Adrenal gland (tissue), 12 donors: Measurements from ENCODE around the gene TRIM8. TPM values are rescaled to one million over a fixed set of nuclear protein-coding genes. Genes with fewer than 3 reads are reported as not detected.
A peak's percentile ranks its signal among the peaks of the same experiment; 100 is the strongest.

Experiments used
- DNase-seq, 7 donors: peaks; one replicate each; pipeline ENCODE4 v3.0.0-alpha.2; 2019 to 2020
- H3K27ac ChIP-seq, 5 donors: fragments of 200-600 bp; sonication (generic) in 4 of 5; 1 replicate in 3 of 5; 2 replicates in 2 of 5; pipeline versions ENCODE4 v1.5.1 to v1.8.0; 2016 to 2020; ENCODE audit warnings: mild to moderate bottlenecking in 1 of 5
- H3K27me3 ChIP-seq: fragments of 200-600 bp; 2 replicates; pipeline ENCODE4 v1.8.0; 2021
- H3K36me3 ChIP-seq, 2 donors: fragments of 200-600 bp; replicated peaks in 1 of 2; 1 replicate in 1 of 2; 2 replicates in 1 of 2; pipeline versions ENCODE4 v1.5.1 to v1.8.0; 2018 to 2022
- H3K4me1 ChIP-seq, 2 donors: fragments of 200-600 bp; replicated peaks in 1 of 2; 1 replicate in 1 of 2; 2 replicates in 1 of 2; pipeline versions ENCODE4 v1.5.1 to v1.8.0; 2018 to 2021
- H3K4me3 ChIP-seq, 4 donors: fragments of 200-600 bp; sonication (generic) in 3 of 4; one replicate each; pipeline ENCODE4 v1.5.1; 2016 to 2018
- H3K9me3 ChIP-seq, 3 donors: fragments of 200-600 bp; sonication (generic) in 1 of 3; replicated peaks in 1 of 3; 1 replicate in 2 of 3; 2 replicates in 1 of 3; pipeline versions ENCODE4 v1.5.1 to v1.8.0; 2016 to 2021
- POLR2A ChIP-seq, 2 donors: fragments of 450-650 bp; IDR thresholded peaks; one replicate each; pipeline ENCODE4 v1.6.1; 2017; ENCODE audit warnings: antibody characterized with exemption in 2 of 2, mild to moderate bottlenecking in 2 of 2, moderate library complexity in 1 of 2
- WGBS, 4 donors: extraction: QIAGEN DNeasy Blood & Tissue Kit in 2 of 4; methylation state at CpG; one replicate each; pipeline versions ENCODE4 v1.1.5 to v1.1.7; 2013 to 2017; 5-methylcytosine and 5-hydroxymethylcytosine counted together
- intact Hi-C, 2 donors: fragments of 100-400 bp; cut with DNase I; formaldehyde crosslinking; loops; one replicate each; pipeline versions ENCODE4 v1.14.1 to v1.15.0; 2022 to 2023
- polyA plus RNA-seq, 3 donors: library from polyadenylated mRNA; stranded (reverse); fragments of 200-250 nt in 2 of 3; fragments of 350-450 nt in 1 of 3; fragmentation: Illumina TruSeq in 1 of 3; extraction: RNeasy Lipid Tissue Mini Kit (QIAGEN cat#74804) in 1 of 3; gene quantifications; one replicate each; pipeline ENCODE4 v1.2.3, GENCODE V29; 2013 to 2014
- total RNA-seq, 9 donors: library from RNA; depleted of rRNA in 4 of 9; stranded (reverse); fragments of >200 nt in 4 of 9; fragments of 120-200 nt in 1 of 9; fragmentation: NEBNext Ultra II Directional in 1 of 9; extraction: Animal tissue kit (Norgen Biotek cat#: 25700) in 1 of 9; gene quantifications; one replicate each; pipeline versions ENCODE4 v1.1.0 to v1.2.4, GENCODE V29; 2013 to 2023
- TF ChIP-seq, protein P1 (sequence below), 6 experiments: fragments of 450-650 bp in 4 of 6; fragments of 200-600 bp in 2 of 6; sonication (generic) in 1 of 6; IDR thresholded peaks; 1 replicate in 5 of 6; 2 replicates in 1 of 6; pipeline versions ENCODE4 v1.5.1 to v1.8.0; 2016 to 2021; ENCODE audit warnings: antibody characterized with exemption in 6 of 6, mild to moderate bottlenecking in 2 of 6, moderate library complexity in 1 of 6
- donor health status: healthy with polysubstance abuse.
- donor health status: Bipolar disorder and iron deficiency.
- donor health status: DM: yes; HTN: yes; CAD: no.
- donor health status: DM: no; HTN: no; CAD: no.
- donor health status: DM: no; HTN: no; CAD: no.
- donor health status: DM: yes; HTN: yes; CAD: no.

The TRIM8 gene
- total and polyA plus RNA-seq, 12 donors: 21.6 to 175 (median 116) TPM

DNA sequence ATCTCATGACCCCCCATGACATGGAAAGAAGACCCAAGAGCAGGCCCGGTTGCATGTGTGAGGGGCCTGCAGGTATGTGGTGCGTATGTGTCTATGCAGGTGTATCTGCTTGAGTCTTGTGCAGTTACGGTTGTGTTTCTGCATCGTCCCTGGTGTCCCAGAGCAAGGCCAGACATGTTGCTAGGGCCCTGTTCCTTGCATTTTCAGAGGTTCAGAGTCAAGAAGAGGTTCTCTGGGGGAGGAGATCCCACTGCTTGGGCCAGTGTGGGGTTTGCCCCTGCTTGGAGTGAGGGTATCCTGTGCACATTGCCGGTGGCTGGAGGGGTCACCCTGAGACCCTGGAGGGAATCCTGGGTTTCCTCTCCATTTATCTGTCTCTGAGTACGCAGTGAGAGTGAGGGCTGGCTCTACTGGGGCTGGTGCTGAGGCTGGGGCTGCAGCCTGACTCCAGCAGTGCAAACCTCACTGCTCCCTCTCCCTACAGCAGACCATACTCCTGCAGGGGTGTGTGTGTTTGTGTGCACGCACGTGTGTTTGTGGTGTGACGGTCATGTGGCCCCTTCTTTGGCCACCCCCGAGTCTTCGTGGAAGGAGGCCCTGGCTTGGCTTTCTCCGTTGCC lies 4.1 kb downstream of the TRIM8 start:
- H3K4me1 ChIP-seq: peaks cover 56 to 66% of the 10 kb centered on the region in 2 donors
- H3K4me3 ChIP-seq: peak overlapping the region in 1 of 4 donors; percentile 82

DNA sequence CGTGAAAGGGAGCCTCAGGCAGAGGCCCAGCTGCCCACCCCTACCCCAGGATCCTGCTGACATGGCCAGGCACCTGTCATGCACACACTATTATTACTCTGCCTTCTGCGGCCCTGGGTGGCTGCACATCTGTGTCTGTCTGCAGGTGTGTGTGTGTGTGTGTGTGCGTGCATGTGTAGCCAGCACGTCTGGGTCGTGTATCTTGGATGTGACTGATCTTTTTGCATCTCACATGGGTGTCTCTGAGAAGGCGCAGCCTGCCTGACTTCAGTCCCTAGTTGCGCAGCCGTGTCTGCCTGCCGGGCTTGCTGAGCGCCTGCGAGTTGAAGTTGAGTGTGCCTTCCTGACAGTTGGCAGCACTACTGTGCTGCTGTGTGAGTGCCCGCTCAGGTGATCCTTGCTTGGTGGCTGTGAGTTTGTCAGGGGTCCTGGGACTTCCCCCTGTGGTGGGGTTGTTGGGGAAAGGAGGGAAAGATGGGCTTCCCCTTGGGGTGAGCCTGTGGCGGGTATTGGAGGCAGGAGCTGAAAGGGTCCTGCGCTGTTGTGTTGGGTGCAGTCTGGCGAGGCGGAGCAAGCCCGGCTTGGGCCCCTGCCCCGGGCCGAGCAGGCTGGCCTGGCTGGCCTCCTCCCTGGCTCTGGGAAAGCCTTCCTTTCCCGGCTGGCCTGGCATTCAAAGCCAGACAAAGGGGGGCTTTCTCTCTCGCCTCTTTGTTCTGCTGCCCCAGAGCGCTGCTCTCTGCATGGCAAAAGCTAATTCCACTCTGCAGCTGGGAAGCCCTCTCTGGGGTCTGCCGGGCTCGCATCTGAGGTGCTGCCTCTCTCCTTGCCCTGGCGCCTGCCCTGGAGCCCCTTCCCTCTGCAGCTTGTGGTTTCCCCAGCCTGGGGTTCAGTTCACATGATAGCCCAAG lies 4.9 kb downstream of the TRIM8 start:
- peaks cover 56 to 74% of the 10 kb centered on the region in 2 donors for H3K4me1 ChIP-seq
- TF ChIP-seq, protein P1, sequence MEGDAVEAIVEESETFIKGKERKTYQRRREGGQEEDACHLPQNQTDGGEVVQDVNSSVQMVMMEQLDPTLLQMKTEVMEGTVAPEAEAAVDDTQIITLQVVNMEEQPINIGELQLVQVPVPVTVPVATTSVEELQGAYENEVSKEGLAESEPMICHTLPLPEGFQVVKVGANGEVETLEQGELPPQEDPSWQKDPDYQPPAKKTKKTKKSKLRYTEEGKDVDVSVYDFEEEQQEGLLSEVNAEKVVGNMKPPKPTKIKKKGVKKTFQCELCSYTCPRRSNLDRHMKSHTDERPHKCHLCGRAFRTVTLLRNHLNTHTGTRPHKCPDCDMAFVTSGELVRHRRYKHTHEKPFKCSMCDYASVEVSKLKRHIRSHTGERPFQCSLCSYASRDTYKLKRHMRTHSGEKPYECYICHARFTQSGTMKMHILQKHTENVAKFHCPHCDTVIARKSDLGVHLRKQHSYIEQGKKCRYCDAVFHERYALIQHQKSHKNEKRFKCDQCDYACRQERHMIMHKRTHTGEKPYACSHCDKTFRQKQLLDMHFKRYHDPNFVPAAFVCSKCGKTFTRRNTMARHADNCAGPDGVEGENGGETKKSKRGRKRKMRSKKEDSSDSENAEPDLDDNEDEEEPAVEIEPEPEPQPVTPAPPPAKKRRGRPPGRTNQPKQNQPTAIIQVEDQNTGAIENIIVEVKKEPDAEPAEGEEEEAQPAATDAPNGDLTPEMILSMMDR (IDR thresholded peaks at IDR 0.05): no peak
- TF ChIP-seq POLR2A (IDR thresholded peaks at IDR 0.05): peak in 1 of 2 donors; percentile 23
- H3K36me3 ChIP-seq: peaks cover 0 to 25% of the 10 kb centered on the region in 2 donors
- H3K27me3 ChIP-seq: no peaks in the 10 kb centered on the region
- 21 to 41% (median 28%) methylated on average over 4 to 25 of the region's 25 CpGs for WGBS, 4 donors
- peak overlapping the region in 1 of 4 donors; percentile 82 for H3K4me3 ChIP-seq
- intact Hi-C loops: no loop called here
- no peaks in the 10 kb centered on the region for H3K9me3 ChIP-seq
- peak overlapping the region in 4 of 5 donors; percentile 9 to 98 (median 56) for H3K27ac ChIP-seq
- peak in 3 of 7 donors; percentile 57 to 81 (median 64) for DNase-seq

More for the DNA sequence above, 4.1 kb downstream of the TRIM8 start:
- no peaks in the 10 kb centered on the region for H3K27me3 ChIP-seq
- no peak for TF ChIP-seq POLR2A (IDR thresholded peaks at IDR 0.05)
- TF ChIP-seq, protein P1 (IDR thresholded peaks at IDR 0.05): no peak
- intact Hi-C loops: no loop called here
- peak overlapping the region in 2 of 5 donors; percentile 97 to 98 for H3K27ac ChIP-seq
- no peaks in the 10 kb centered on the region for H3K9me3 ChIP-seq
- peaks cover 0 to 18% of the 10 kb centered on the region in 2 donors for H3K36me3 ChIP-seq
- WGBS, 4 donors: 25 to 56% (median 35%) methylated on average over 7 to 12 of the region's 12 CpGs
- no peak for DNase-seq

DNA sequence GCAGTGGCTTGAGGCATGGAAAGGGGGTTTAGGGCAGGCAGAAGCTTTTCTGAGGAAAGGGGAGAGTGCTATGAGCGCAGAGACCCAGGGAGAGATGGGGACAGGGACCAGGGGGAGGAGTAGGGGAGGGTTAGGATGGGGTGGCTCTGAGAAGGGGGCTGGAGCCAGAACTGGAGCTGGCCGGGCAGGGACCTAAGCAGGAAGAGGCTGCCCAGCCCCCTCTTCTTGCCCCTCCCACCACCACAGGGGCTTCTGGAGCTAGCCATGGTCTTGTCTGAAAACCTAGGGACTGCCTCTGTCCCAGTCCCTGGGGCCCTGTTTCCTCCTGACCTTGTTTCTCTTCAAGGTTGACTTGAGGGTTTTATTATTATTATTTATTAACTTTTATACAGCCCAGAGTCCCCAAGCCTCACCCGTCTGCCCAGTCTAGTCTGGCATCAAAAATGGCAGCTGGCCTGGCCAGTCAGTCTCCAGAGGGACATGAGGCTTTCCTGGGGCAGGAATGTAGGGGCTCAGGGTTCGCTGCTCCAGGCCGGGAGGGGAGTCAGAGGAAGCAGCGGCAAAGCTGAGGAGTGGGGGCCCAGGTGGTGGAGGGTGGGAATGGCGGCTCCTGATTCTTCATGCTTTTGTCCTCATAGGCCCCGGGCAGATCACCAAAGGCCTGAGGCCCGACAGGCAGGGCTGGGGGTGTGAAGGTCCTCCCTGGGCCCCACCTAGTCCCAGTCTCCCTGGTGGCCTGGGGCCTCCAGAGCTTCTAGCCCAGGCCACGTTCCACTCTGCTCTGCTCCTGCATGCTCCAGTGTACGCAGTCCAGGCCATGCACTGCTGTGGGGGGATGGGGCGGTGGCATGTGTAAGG lies 5.7 kb downstream of the TRIM8 start:
- no peak for DNase-seq
- Histone ChIP-seq H3K27me3 (no peaks in the 10 kb centered on the region), H3K36me3 (peaks cover 0 to 32% of the 10 kb centered on the region in 2 donors), H3K27ac (peak overlapping the region in 4 of 5 donors; percentile 9 to 97 (median 39)), H3K4me1 (peaks cover 52 to 76% of the 10 kb centered on the region in 2 donors), H3K4me3 (peak overlapping the region in 1 of 4 donors; percentile 82), H3K9me3 (no peaks in the 10 kb centered on the region)
- TF ChIP-seq, protein P1 (IDR thresholded peaks at IDR 0.05): no peak
- intact Hi-C loops: no loop called here
- WGBS, 4 donors: 58 to 67% (median 65%) methylated on average over 9 to 12 of the region's 12 CpGs
